Tibial nerve (tissue), 4 donors: Measurements from ENCODE around the gene BUD13. TPM values are rescaled to one million over a fixed set of nuclear protein-coding genes. Genes with fewer than 3 reads are reported as not detected.
A peak's percentile ranks its signal among the peaks of the same experiment; 100 is the strongest.

Experiments
- DNase-seq, 2 donors: peaks; one replicate each; pipeline ENCODE4 v3.0.0-alpha.2; 2019; ENCODE audit warnings: low spot score in 2 of 2
- H3K27ac ChIP-seq, 4 donors: fragments of 200-600 bp; sonication (generic) in 3 of 4; one replicate each; pipeline ENCODE4 v1.5.1; 2017 to 2019; ENCODE audit warnings: mild to moderate bottlenecking in 1 of 4
- H3K27me3 ChIP-seq, 2 donors: fragments of 200-600 bp; sonication (generic) in 1 of 2; one replicate each; pipeline versions ENCODE4 v1.5.1 to v1.6.0; 2017 to 2019
- H3K36me3 ChIP-seq, 3 donors: fragments of 200-600 bp; sonication (generic); one replicate each; pipeline ENCODE4 v1.5.1; 2018 to 2019
- H3K4me1 ChIP-seq, 4 donors: fragments of 200-600 bp; sonication (generic) in 3 of 4; one replicate each; pipeline ENCODE4 v1.5.1; 2017 to 2019
- H3K4me3 ChIP-seq, 4 donors: fragments of 200-600 bp; sonication (generic) in 3 of 4; one replicate each; pipeline ENCODE4 v1.5.1; 2017 to 2019; ENCODE audit warnings: mild to moderate bottlenecking in 1 of 4, moderate library complexity in 1 of 4
- H3K9me3 ChIP-seq, 4 donors: fragments of 200-600 bp; sonication (generic) in 3 of 4; one replicate each; pipeline ENCODE4 v1.5.1; 2017 to 2019
- CTCF ChIP-seq, 5 experiments: fragments of 200-600 bp in 3 of 5; fragments of 450-650 bp in 2 of 5; sonication (generic) in 3 of 5; IDR thresholded peaks; one replicate each; pipeline ENCODE4 v1.5.1; 2016 to 2019; ENCODE audit warnings: antibody characterized with exemption in 5 of 5, mild to moderate bottlenecking in 3 of 5, moderate library complexity in 2 of 5
- EP300 ChIP-seq, 2 donors: sonication (generic); formaldehyde crosslinking; IDR thresholded peaks; one replicate each; pipeline ENCODE4 v1.6.1; 2017; ENCODE audit warnings: antibody characterized with exemption in 2 of 2, mild to moderate bottlenecking in 1 of 2
- POLR2A ChIP-seq, 2 donors: fragments of 450-650 bp; IDR thresholded peaks; one replicate each; pipeline ENCODE4 v1.6.1; 2017; ENCODE audit warnings: antibody characterized with exemption in 2 of 2, mild to moderate bottlenecking in 2 of 2, moderate library complexity in 2 of 2
- WGBS, 2 donors: methylation state at CpG; one replicate each; pipeline ENCODE4 v1.1.5; 2018; 5-methylcytosine and 5-hydroxymethylcytosine counted together
- total RNA-seq, 4 donors: library from RNA; depleted of rRNA; stranded (reverse); fragments of >200 nt; gene quantifications; one replicate each; pipeline ENCODE4 v1.1.0, GENCODE V29; 2016

The BUD13 gene
- total RNA-seq, 4 donors from 2014 or later: 13.1 to 28.2 (median 20.3) TPM

GRCh38 chr11:116792869-116793771 lies 20.3 kb upstream of the BUD13 start:
- 62 to 74% methylated on average over 8 of the region's 8 CpGs for WGBS, 2 donors
- no peak for DNase-seq
- H3K4me3 ChIP-seq: no peak overlapping the region

GRCh38 chr11:116792144-116792868 lies 19.5 kb upstream of the BUD13 start:
- 66 to 72% methylated on average over 8 of the region's 8 CpGs for WGBS, 2 donors
- H3K9me3 ChIP-seq: no peaks in the 10 kb centered on the region
- no peak overlapping the region for H3K4me3 ChIP-seq
- DNase-seq: no peak
- H3K4me1 ChIP-seq: peaks cover 0 to 17% (median 7%) of the 10 kb centered on the region in 4 donors
- no peaks in the 10 kb centered on the region for H3K27me3 ChIP-seq
- no peaks in the 10 kb centered on the region for H3K36me3 ChIP-seq
- no peak for TF ChIP-seq CTCF (IDR thresholded peaks at IDR 0.05)
- TF ChIP-seq POLR2A (IDR thresholded peaks at IDR 0.05): no peak
- TF ChIP-seq EP300 (IDR thresholded peaks at IDR 0.05): no peak
- H3K27ac ChIP-seq: no peak overlapping the region

More at GRCh38 chr11:116792869-116793771, 20.3 kb upstream of the BUD13 start:
- H3K27ac ChIP-seq: no peak overlapping the region
- no peaks in the 10 kb centered on the region for H3K36me3 ChIP-seq
- H3K9me3 ChIP-seq: no peaks in the 10 kb centered on the region
- no peak for TF ChIP-seq CTCF (IDR thresholded peaks at IDR 0.05)
- no peak for TF ChIP-seq POLR2A (IDR thresholded peaks at IDR 0.05)
- no peak for TF ChIP-seq EP300 (IDR thresholded peaks at IDR 0.05)
- no peaks in the 10 kb centered on the region for H3K27me3 ChIP-seq
- H3K4me1 ChIP-seq: peaks cover 0 to 17% (median 6%) of the 10 kb centered on the region in 4 donors

- Histone ChIP-seq H3K4me3 (peak within 1 kb of the TSS in 1 of 4 donors; percentile 18), H3K9me3 (no peaks in the 10 kb centered on the region), H3K36me3 (no peaks in the 10 kb centered on the region), H3K4me1 (peaks cover 0 to 22% (median 11%) of the 10 kb centered on the region in 4 donors), H3K27me3 (no peaks in the 10 kb centered on the region), H3K27ac (no peak within 1 kb of the TSS)
- TF ChIP-seq EP300 (IDR thresholded peaks at IDR 0.05) (no peak), POLR2A (IDR thresholded peaks at IDR 0.05) (no peak), CTCF (IDR thresholded peaks at IDR 0.05) (no peak)
- DNase-seq: no peak
- 90 to 94% methylated on average over 7 of the region's 7 CpGs for WGBS, 2 donors
These were observed 19.0 kb upstream of the BUD13 start, which contains the start of gene APOA5 for GRCh38 chr11:116791813-116792143. Gene APOA5, minus strand, starts transcription at chr11:116791879. Its CDS starts 19 bp downstream, at chr11:116791860.

- H3K27me3 ChIP-seq: no peaks in the 10 kb centered on the region
- no peaks in the 10 kb centered on the region for H3K9me3 ChIP-seq
- TF ChIP-seq EP300 (IDR thresholded peaks at IDR 0.05) (no peak), POLR2A (IDR thresholded peaks at IDR 0.05) (no peak), CTCF (IDR thresholded peaks at IDR 0.05) (peak; percentile 78 to 93 (median 88))
- peaks cover 0 to 28% (median 15%) of the 10 kb centered on the region in 4 donors for H3K4me1 ChIP-seq
- WGBS, 2 donors: 25 to 26% methylated on average over 27 to 31 of the region's 31 CpGs
- DNase-seq: peak; percentile 56 to 72
- peaks cover 0 to 6% (median 1%) of the 10 kb centered on the region in 3 donors for H3K36me3 ChIP-seq
- no peak overlapping the region for H3K27ac ChIP-seq
- H3K4me3 ChIP-seq: peak overlapping the region in 1 of 4 donors; percentile 18
These were observed 18.4 kb upstream of the BUD13 start for GRCh38 chr11:116791002-116791812.
